Measurements from ENCODE around the gene LRRC9.

DNA sequence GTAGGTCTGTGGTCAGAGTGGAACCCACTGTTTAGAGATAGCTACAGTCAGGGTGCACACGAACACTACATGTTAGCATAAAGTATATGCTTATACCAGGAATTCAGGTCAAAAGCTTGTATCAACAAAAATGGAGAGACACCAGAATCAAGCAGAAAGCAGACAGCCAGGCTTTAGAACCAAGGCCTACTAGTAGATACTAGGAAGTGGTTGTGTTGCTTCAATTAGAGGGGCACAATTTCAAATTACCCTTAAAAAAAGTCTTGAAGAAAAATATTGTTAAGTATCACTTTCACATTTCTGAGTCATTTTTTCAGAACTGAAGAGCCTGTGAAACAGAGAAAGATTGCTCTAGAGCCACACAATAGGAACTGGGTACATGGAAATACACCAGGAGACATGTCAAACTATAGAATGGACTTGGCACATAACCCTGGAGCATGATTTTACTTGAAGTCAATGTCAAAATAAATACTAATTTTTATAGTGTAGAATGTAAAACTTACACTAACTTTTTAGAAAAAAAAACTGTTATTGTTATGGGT, 41.6 kb downstream of the LRRC9 start:
- TF ChIP-seq GATA3 (IDR thresholded peaks at IDR 0.05; ENCODE audit: low read depth, low read length) = no peak
- no peak for TF ChIP-seq GATA2 (IDR thresholded peaks at IDR 0.05; ENCODE audit: low read depth, low read length)

All from SH-SY5Y (cell line).